GM21825 (cell line): Measurements from ENCODE around the gene TNIK.

Experiments used
- ATAC-seq: cut with Tn5 transposase; IDR thresholded peaks from one replicate; pipeline ENCODE4 v1.9.1; 2021; ENCODE audit warnings: mild to moderate bottlenecking, moderate library complexity; ENCODE audit not compliant: unreplicated experiment

Gene TNIK

DNA sequence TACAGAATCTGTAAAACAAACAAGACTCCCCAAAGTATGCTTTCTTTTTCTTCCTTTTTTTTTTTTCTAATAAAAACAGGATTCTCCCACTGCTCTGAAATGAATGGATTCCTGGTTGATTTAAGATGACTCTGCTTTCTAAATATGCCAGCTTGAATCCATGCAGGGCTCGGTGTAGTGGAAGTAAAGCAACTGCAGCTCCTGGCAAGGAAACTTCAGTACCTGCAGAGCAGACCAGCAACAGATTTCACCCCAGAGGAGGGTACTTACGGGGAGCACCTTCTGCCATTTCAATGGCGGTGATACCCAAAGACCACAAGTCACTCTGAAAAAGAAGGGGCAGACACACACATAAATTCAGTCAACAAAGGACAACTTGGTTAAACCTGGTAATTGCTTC lies 283.1 kb downstream of the TNIK start:
- ATAC-seq, result no peak

DNA sequence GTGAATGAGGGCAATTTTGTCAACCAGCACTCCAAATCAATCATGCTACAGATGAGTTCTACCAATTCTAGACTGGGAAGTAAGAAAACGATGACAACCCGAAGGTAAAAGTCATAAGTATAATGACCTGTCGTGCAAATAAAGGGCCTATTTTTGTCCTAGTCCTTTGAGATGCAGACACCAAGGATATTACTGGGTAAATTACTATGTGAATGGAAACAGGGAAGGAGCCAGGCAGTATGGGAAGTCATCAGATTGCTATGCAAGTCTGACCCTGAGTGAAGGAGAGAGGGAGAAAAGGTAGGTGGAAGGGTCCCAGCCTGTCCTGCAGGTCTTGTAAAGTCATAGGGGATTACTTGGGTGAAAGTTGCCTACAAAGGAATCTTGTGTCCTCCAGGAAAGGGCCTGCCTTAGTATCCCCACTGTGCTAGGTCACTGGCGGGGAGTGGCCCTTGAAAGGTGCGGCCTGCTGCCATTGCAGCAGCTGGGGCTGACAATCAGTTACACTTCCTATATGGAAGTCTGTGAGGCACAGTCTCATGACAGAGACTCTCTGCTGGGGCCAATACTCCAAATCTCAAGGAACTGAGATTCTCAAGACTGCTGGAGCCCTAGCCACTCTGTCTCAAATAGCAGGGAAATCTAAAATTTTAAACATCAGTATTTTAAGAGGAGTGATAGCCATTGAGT lies 283.8 kb downstream of the TNIK start:
- no peak for ATAC-seq

DNA sequence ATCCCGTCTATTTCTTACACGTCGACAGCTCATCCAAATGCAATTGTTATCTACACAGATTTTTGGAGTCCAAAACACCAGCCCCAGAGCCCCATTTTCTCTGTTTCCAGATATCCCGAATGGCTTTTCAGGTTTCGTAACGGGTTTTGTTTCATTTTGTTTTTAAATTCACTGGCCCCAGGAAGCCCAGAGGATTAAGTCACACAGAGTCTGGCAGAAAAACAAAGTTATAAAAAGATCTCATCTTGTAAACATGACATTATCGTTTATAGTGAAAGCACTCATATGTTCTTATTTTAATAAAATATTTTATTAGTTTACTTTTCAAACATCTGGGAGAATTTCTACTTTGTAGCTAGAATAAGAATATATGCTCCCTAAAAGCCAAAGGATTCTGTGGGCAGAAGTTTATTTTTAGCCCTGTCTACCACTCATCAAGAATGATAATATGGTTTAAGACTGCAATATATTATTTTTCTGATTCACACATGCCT lies 284.4 kb downstream of the TNIK start:
- ATAC-seq, result no peak

DNA sequence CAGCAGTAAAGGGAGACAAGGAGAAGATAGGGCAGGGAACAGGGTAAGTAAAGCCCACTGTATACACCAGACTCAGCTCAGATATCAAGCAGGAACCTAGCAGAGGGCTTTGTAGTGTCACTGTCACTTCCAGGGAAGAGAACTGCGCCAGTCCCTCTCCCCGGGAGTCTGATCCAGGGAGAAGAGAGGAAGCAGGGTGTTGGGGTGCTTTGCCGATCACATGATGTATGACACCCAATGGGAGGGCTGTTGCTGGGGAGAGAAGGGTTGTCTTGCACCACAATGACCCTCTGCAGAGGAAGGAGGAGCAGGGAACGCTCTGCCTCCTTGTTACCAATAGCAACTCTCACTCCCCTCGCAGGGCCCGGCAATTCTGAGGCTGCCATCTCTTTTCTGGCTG lies 286.5 kb downstream of the TNIK start:
- ATAC-seq, result no peak

DNA sequence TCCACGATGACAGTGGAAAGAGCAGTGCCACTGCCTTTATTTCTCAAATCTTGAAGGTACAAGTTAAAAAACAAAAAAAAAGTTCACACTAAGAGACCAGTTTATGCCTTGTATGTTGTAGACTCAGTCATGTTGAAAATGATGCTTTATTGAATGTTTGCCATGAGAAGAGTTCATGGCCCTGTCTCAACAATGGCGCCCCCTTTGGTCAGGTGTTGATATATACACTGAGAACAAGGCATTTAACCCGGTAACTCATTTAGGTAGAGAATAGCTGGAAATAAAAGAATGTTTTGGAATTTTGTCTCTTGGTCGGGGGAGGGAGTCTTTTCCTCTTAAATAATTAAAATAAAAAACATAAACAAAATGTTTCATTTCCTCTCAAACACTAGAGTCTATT lies 288.1 kb downstream of the TNIK start:
- no peak for ATAC-seq

DNA sequence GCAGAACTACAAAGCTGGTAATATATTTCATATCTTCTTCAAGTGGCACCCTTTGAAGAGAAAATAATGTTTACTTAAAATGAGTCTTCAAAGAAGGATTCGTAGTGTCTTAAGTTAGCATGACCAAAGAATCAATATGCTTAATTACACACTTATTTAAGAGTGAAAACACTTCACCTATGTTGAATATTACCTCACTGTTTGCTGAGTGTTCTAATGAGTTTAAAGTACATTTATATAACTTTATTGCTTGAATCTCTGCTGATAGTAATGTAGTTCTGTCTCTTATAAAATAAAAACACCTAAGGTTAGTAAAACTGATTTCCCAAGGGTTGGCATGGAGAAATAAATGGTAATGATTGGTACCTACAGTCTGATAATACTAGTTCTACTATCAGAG lies 290.3 kb downstream of the TNIK start:
- ATAC-seq, result no peak

DNA sequence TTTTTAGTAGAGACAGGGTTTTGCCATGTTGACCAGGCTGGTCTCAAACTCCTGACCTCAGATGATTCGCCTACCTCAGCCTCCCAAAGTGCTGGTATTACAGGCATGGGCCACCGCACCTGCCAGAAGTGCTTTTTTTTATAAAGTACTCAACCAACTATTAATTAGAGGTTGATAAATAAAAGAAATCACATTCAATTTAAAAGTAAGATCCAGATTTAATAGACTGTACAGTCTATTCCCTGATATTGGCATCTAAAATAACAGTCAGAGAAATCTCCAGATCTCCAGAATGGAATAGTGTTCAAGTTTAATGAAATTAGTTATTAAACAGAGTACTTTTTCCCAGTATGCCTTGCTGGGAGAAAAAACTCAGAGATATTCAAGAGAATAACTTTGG lies 290.8 kb downstream of the TNIK start:
- ATAC-seq, result no peak

DNA sequence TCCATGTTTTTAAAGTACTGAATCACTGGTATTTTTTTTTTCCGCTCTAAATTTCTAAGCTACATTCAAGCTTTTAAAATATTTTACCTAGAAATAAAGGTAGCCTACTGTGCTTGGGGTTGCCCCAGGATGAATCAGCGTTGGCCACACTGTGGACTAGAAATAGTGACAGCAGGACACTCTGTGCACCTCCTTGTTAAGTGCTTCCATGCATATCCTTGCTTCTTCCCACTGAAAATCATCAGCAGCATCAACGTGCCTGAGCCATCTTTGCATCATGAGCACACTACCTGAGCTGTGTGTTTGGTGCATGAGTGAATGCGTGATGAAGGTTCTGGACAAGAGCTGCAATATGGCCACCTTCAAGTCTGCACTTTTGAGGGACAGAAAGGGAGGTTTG lies 291.7 kb downstream of the TNIK start:
- ATAC-seq, result no peak

DNA sequence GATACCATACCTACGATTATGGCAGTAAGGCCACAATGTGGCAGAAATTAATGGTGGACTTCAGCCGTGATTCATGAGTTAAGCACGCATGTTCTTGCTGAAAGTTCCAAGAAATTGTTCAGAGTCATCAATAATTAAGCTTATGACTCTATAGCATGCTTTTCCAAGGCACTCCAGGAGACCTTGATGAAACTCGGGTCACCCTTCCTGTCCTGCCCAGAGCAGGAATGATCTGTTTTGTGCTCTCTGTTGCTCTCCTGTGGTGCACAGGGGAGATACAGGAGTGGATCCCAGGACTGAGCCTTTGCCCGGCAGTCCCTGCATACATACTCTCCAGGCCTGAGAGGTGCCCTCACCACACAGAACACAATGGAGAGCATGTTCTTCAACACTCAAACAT lies 292.1 kb downstream of the TNIK start:
- ATAC-seq, result no peak

DNA sequence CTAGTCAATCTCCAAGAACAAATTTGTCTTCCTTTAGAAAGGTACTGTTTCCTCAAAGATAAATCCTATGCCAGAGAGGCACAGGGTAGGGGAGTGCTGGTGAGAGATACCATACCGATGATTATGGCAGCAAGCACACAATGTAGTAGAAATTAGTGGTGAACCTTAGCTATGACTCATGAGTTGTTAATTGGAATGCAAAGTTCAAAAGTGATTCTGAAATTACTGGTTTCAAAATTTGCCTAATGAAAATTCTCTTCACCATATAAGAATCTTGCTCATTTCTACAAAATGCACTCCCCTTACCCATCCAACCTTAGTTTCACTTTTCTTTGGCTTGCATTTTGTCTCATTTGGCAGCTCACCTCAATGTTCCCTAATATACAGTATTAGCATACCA lies 294.2 kb downstream of the TNIK start:
- ATAC-seq, result no peak

DNA sequence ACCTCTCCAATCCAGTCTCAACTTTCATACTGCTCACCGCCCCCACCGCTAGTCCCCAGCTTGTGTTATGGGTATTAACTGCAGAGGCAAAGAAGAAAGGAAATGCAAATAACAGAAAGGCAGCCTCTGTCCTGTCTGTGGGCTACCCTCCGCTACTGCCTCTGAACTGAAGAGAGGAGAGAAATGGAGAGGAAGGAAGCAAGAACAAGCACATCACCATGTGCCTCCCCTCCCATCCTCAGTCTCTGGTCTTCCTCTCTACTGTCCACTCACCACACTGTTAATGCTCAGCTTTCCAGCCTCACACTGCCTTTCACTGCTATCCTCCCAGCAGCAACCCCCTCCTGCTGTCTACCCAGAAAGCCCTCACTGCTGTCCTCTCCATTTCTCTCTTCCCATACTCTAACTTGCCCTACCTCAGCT lies 294.7 kb downstream of the TNIK start:
- no peak for ATAC-seq

DNA sequence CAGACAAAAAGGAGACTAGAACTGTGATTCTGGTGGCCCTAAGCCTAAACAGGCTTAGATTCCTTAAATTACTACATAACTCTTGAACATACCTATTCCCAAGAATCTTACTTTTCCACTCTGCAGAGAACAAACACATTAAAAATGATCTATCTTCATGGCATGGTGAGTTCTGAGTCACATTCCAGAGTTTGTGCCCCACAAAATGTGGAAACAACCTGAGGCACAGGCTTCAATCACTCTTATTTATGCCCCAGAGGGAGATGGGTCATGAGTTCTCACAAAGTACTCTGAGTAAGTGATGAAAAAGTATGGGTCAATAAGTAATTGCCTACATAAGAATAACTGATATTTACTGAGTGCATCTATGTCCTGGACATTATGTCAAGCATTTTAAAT lies 296.1 kb downstream of the TNIK start:
- ATAC-seq, result no peak

DNA sequence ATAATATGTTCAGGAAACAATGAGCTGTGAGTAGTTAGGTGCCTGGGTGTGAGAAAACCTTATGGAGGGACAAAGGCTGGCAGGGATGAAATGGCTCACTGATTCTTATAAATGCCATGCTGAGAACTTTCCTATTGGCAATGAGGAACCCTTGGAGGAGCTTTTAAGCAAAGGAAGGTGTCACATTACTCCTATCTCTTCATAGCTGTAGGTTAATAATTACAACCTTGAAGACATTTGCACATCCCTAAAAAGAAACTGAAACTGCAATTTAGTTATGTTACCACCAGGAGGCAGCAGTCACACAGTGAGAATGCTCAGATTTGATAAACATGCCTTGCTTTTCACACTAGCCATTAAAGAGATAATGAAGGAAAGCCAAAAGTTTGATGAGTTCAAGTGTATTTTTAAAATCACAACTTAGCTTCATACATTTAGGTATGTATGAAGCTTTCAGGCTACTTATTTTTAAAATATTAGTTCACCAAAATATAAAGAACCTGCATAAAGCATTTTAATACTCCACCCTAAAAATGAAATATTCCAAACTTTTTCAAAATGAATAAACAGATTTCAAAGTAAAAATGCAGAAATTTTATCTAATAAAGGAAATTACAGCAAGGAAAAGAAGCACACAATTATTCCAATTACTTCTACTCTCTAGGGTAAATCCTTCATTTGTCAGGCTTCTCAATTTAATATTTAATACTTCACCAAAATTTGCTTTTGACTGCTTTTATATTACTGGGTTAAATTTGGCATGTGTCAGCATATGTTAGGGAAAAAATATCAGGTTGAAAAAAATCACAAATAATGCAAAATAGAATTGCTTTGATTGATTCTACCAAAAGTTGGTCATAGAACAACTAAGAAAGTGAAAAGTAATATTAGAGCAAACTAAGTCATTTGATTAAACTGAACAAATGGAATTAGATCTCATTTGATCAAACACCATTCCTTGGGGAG lies 296.8 kb downstream of the TNIK start:
- ATAC-seq, result no peak

DNA sequence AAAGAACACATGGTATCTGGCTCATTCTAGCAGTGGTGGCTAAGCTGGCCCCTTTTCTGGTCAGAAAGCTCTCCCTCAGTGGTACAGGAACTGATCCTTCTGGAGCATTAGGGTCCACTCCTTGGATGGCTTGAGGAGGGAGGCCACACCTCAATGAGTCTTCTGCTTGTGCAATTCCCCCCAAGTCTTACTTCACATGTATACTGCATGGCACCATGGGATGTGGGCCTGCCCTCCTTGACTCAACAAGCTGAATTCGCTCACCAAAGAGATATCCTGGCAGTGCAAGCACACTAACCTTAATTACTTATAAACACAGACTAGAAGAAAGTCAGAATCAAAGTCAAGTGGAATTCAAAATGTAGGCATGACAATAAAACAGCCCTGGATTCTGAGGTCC lies 299.9 kb downstream of the TNIK start:
- no peak for ATAC-seq

DNA sequence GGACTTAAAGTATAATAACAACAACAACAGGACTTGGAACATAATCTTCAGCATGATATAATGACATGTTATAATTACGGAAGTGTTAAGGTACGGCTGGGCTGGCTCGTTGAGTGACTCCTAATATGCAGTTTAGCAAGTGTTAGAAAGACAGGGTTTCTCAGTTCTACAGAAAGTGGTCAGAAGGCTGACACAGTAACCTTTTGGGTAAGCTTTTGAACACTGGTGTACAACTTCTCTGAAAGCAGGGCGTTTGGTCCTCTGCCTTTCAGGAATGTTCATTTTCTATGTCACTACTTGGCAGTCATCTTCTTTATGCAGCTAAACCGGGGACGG lies 300.4 kb downstream of the TNIK start:
- no peak for ATAC-seq

DNA sequence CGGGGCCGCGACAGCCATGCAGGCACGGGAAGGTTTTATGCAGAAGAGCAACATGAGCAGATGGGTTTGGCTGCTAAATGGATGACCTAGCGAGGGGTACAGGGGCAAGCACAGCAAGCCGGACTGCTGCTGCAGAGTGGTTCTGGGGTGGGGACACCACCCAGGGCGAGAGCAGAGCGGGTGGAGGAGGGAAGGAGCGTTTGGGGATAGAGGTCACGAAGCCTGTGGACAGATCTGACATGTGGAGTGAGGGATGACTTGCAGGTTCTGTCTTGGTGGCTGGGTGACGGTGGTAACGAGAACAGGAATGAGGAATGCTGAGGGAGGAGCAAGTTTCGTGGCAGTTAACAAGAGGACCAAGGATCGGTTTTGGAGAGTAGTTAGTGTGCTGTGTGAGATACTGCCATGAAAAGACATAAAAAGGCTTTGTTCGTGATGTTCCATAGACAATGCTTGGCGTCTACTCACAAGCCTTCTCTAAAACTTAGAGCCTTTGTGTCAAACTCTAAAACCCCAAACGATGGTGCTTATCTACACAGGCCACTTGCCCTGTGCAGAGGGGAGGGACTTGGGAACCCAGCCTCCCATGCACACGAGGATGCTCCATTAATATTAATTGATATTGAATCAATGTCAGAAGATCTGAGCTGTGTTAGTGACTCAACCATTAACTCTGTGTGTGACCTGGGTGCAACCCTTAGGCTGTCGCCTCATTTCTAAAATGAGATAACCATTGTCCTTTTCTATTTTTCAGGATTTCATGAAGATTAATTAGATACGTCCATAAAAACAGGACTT lies 301.0 kb downstream of the TNIK start:
- no peak for ATAC-seq

DNA sequence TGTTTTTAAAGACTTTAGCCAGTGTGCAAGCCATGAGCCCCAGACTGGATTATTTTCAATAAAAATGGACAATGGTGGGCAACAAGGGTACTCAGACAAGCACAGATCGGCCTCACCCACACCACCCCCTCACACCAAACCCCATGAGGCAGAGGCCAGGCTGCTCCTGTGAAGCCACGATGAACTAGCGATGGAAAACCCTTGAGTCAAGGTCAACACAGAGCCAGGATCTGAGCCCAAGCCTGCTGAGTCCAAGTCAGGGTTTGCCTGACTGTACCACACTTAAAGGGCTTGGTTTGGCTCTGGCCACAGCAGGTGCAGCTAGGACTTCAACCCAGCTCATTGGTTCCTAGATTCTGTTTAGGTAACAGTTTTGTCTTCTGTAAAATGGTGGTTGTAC lies 302.2 kb downstream of the TNIK start:
- no peak for ATAC-seq

DNA sequence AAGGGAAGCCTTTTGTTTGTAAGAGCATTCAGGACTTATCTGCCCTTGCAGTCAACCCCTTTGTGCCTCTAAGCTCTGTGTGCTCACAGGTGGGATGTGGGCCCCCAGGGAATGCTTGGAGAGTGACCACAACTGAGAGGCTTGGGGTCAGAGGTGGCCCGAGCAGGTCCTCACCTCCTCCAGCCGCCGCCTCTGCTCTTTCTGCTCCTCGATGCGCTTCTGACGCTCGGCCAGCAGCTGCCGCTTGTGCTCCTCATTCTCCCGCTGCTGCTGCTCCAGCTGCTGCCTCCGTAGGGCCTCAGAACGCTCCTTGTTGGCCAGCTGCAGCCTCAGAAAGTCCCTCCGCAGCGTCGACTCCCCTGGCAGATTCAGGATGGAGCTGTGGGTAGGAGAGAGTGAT lies 302.9 kb downstream of the TNIK start:
- ATAC-seq, result no peak

DNA sequence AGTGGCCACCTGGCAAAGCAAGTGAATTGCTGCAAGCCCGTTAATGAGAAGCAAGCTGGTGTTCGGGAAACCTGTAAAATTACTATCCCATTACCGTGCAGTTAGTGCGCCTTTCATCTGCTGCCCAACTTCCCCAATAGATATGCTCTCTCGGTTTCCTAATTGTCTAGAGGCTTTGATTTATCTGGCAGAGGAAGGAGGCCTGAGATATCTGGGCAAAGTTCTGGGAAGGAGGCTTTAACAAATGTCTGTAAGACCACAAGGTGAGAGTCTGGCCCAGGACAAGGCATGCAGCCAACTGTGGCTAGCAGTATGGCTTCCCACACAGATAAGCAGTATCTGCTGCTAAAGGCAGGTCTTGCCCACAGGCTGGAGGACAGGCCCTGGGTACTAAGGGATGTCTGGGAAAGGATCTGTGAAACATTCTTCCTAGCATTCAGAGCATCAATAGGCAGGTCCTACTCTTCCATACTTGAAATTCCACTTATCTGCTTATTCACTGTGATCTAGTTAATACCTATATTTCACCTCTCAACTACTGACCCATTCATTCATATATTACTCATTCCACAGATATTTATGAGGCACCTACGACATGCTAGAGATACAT lies 303.7 kb downstream of the TNIK start:
- no peak for ATAC-seq

DNA sequence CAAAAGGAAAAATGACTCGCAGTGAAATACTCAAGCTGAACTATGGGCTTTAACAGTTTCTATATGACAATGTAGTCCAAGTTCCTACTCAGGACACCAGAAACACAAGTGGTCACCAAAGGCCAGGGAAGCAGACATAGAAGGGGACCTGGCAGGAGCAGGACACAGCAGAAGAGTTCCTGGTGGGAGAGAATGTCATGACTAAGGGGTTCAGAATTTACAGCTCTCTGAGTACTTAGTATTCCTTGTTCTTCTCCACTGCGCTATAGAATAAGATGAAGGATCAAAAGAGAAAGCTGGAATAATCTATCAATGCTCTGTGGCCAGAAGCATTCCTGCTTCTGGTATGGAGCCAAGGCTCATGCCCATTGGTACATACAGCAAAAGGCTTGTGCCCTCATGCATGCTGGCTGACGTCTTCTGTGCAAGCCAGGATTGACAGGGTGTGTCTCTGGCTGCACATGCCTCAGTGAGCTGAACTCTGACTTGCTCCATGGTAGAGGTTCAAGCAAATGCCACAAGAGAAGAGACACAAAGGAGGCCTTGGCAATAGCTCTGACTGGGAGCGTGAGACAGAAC lies 305.0 kb downstream of the TNIK start:
- no peak for ATAC-seq

DNA sequence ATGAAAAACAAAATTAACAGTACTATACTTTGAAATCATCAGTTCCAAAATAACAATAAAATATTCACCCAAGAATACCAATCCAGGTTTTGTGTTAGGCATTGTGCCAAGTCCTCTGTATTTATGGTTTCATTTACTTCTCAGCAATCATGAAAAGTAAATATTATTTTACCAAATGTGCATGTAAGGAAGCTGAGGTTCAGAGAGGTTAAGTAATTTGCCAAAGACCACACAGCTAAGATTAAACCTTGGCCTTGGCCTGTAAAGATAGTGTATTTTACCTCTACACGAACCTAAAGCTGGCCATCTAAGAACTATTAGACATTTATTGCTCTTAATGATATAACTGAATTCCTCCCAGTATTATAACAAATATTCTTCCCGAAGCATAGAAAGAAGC lies 309.3 kb downstream of the TNIK start:
- no peak for ATAC-seq
